Caco-2 (cell line): Measurements from ENCODE around the gene PPP1R2. TPM values are rescaled to one million over a fixed set of nuclear protein-coding genes. Genes with fewer than 3 reads are reported as not detected.

Experiments
- BruUV-seq: library from RNA; stranded (reverse); fragments of 400-500 nt; replicated peaks from 2 replicates; lab custom pipeline; 2021; lab: Mats Ljungman, UMichigan
- CTCF ChIA-PET: fragments of 300-600 bp; sonication (Branson Sonifier 250); formaldehyde crosslinking; loops from one replicate; lab custom pipeline; 2022; ENCODE audit warnings: antibody characterized with exemption; lab: Charles Lee
- POLR2A ChIA-PET: fragments of 300-600 bp; sonication (Branson Sonifier 250); formaldehyde crosslinking; loops from one replicate; lab custom pipeline; 2022; ENCODE audit warnings: antibody characterized with exemption; lab: Charles Lee
- DNase-seq, 2 experiments: peaks; one replicate each; pipeline versions ENCODE4 v3.0.0 to v3.0.0-alpha.2; 2020 to 2022
- H3K27me3 ChIP-seq: replicated peaks from 2 replicates; pipeline ENCODE4 v1.6.0; 2011; ENCODE audit warnings: low read length; ENCODE audit not compliant: control insufficient read depth, insufficient read depth
- H3K36me3 ChIP-seq: 2 replicates; pipeline ENCODE4 v1.5.1; 2011; ENCODE audit warnings: low read length; ENCODE audit not compliant: control insufficient read depth, insufficient read depth
- H3K4me1 ChIP-seq: fragments of 250-450 bp; sonication (Bioruptor Pico); 2 replicates; pipeline ENCODE4 v1.5.1; 2020; ENCODE audit warnings: mild to moderate bottlenecking
- H3K4me3 ChIP-seq: 2 replicates; pipeline ENCODE4 v1.5.1; 2011; ENCODE audit warnings: low read depth, mild to moderate bottlenecking, control low read depth, low read length
- H3K9me3 ChIP-seq: fragments of 250-450 bp; sonication (Bioruptor Pico); 2 replicates; pipeline ENCODE4 v1.5.1; 2020; ENCODE audit warnings: mild to moderate bottlenecking, moderate library complexity
- H3K27ac Mint-ChIP-seq: one replicate; pipeline ENCODE4 v1.8.0; 2022; ENCODE audit warnings: mixed read lengths; ENCODE audit not compliant: unreplicated experiment
- H3K27me3 Mint-ChIP-seq: one replicate; pipeline ENCODE4 v1.8.0; 2022; ENCODE audit warnings: mixed read lengths; ENCODE audit not compliant: insufficient read depth, unreplicated experiment
- H3K36me3 Mint-ChIP-seq: one replicate; pipeline ENCODE4 v1.8.0; 2022; ENCODE audit warnings: mild to moderate bottlenecking, mixed read lengths; ENCODE audit not compliant: insufficient read depth, unreplicated experiment
- H3K4me1 Mint-ChIP-seq: one replicate; pipeline ENCODE4 v1.8.0; 2022; ENCODE audit warnings: low read depth, mixed read lengths; ENCODE audit not compliant: unreplicated experiment
- H3K4me3 Mint-ChIP-seq: one replicate; pipeline ENCODE4 v1.8.0; 2022; ENCODE audit warnings: mild to moderate bottlenecking, moderate library complexity, mixed read lengths; ENCODE audit not compliant: unreplicated experiment
- H3K9me3 Mint-ChIP-seq: one replicate; pipeline ENCODE4 v1.8.0; 2022; ENCODE audit warnings: mixed read lengths; ENCODE audit not compliant: unreplicated experiment
- intact Hi-C: fragments of 100-400 bp; cut with micrococcal nuclease; formaldehyde crosslinking; loops from one replicate; pipeline ENCODE4 v1.10.0; 2022; ENCODE audit not compliant: unreplicated experiment
- total RNA-seq: library from RNA; stranded (reverse); gene quantifications from 2 replicates; pipeline ENCODE4 v1.2.3, GENCODE V29; 2022
- TF ChIP-seq, protein P1 (sequence below), 2 experiments: fragments of 200-600 bp in 1 of 2; IDR thresholded peaks; 1 replicate in 1 of 2; 2 replicates in 1 of 2; pipeline versions ENCODE4 v1.5.1 to v1.8.0; 2011 to 2022; ENCODE audit warnings: antibody characterized with exemption in 1 of 2, control low read depth in 1 of 2, inconsistent platforms in 1 of 2, low read depth in 1 of 2, low read length in 1 of 2, mild to moderate bottlenecking in 1 of 2, moderate library complexity in 1 of 2; ENCODE audit not compliant: insufficient read depth in 1 of 2, severe bottlenecking in 1 of 2, unreplicated experiment in 1 of 2

The PPP1R2 gene
- total RNA-seq, 1 experiment from 2014 or later: 150 TPM

DNA sequence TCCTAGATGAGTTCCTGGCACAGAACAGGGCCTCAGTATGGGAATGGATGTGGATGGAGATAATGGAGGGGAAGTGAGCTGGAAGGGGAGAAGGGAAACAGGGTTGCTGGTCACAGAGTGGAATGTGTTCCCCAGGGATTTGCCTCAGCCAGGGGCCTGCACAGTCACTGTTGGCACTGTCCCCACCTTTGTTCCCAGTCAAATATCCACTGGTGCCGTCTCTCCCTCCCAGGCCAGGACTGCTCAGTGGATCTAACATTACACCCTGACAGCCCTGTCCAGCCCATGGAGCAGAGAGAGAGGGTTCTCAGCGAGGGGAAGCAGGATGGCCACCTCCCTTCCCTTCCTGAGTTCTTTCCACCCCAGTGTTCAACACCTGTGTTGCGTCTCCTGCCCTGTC, 1.5 kb upstream of the PPP1R2 start:
- POLR2A ChIA-PET: no interaction called here
- Histone ChIP-seq H3K36me3 (no peaks in the 10 kb centered on the region), H3K27me3 (no peaks in the 10 kb centered on the region), H3K9me3 (no peaks in the 10 kb centered on the region), H3K4me3 (no peak overlapping the region), H3K4me1 (peaks cover 53% of the 10 kb centered on the region)
- DNase-seq: no peak
- H3K9me3 Mint-ChIP-seq: no peaks in the 10 kb centered on the region
- intact Hi-C loops: no loop called here
- peaks cover 18% of the 10 kb centered on the region for H3K36me3 Mint-ChIP-seq
- BruUV-seq: no TSS peak
- CTCF ChIA-PET: interaction anchor here (0.6 kb wide), 1 partner anchor 677 kb away, joined by 7 read pairs; no protein-coding TSS in a partner anchor
- H3K27ac Mint-ChIP-seq: peak overlapping the region; percentile 90
- no peaks in the 10 kb centered on the region for H3K27me3 Mint-ChIP-seq
- TF ChIP-seq, protein P1, sequence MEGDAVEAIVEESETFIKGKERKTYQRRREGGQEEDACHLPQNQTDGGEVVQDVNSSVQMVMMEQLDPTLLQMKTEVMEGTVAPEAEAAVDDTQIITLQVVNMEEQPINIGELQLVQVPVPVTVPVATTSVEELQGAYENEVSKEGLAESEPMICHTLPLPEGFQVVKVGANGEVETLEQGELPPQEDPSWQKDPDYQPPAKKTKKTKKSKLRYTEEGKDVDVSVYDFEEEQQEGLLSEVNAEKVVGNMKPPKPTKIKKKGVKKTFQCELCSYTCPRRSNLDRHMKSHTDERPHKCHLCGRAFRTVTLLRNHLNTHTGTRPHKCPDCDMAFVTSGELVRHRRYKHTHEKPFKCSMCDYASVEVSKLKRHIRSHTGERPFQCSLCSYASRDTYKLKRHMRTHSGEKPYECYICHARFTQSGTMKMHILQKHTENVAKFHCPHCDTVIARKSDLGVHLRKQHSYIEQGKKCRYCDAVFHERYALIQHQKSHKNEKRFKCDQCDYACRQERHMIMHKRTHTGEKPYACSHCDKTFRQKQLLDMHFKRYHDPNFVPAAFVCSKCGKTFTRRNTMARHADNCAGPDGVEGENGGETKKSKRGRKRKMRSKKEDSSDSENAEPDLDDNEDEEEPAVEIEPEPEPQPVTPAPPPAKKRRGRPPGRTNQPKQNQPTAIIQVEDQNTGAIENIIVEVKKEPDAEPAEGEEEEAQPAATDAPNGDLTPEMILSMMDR (IDR thresholded peaks at IDR 0.05; ENCODE audit: insufficient read depth in 1 of 2, low read depth in 1 of 2, low read length in 1 of 2, severe bottlenecking in 1 of 2, unreplicated experiment in 1 of 2): no peak
- H3K4me3 Mint-ChIP-seq: peak overlapping the region; percentile 67
- peaks cover 41% of the 10 kb centered on the region for H3K4me1 Mint-ChIP-seq

DNA sequence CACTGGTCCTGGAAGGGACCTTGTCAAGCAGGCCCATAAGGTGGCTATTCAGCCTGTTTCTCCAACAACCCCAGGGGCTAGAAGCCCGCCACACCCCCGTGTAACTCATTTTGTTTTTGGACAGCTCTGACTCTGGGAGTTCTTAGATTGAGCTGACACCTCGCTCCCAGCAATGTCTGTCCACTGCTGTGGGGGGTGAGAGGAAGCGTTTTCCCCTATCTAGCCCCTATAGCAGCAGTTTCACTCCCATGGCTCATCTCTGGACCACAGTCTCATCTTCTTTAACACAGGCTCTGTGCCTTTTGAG, 1.1 kb upstream of the PPP1R2 start:
- ChIA-PET POLR2A (no interaction called here), CTCF (no interaction called here)
- Mint-ChIP-seq H3K9me3 (no peaks in the 10 kb centered on the region), H3K36me3 (peaks cover 22% of the 10 kb centered on the region), H3K4me3 (peak overlapping the region; percentile 67), H3K27me3 (no peaks in the 10 kb centered on the region), H3K4me1 (peaks cover 41% of the 10 kb centered on the region), H3K27ac (peak overlapping the region; percentile 90)
- TF ChIP-seq, protein P1 (IDR thresholded peaks at IDR 0.05; ENCODE audit: insufficient read depth in 1 of 2, low read depth in 1 of 2, low read length in 1 of 2, severe bottlenecking in 1 of 2, unreplicated experiment in 1 of 2): no peak
- Histone ChIP-seq H3K9me3 (no peaks in the 10 kb centered on the region), H3K36me3 (no peaks in the 10 kb centered on the region), H3K4me3 (no peak overlapping the region; the same call in 1 of the 2 replicates), H3K27me3 (no peaks in the 10 kb centered on the region), H3K4me1 (peaks cover 50% of the 10 kb centered on the region)
- intact Hi-C loops: no loop called here
- no TSS peak for BruUV-seq
- DNase-seq: no peak

DNA sequence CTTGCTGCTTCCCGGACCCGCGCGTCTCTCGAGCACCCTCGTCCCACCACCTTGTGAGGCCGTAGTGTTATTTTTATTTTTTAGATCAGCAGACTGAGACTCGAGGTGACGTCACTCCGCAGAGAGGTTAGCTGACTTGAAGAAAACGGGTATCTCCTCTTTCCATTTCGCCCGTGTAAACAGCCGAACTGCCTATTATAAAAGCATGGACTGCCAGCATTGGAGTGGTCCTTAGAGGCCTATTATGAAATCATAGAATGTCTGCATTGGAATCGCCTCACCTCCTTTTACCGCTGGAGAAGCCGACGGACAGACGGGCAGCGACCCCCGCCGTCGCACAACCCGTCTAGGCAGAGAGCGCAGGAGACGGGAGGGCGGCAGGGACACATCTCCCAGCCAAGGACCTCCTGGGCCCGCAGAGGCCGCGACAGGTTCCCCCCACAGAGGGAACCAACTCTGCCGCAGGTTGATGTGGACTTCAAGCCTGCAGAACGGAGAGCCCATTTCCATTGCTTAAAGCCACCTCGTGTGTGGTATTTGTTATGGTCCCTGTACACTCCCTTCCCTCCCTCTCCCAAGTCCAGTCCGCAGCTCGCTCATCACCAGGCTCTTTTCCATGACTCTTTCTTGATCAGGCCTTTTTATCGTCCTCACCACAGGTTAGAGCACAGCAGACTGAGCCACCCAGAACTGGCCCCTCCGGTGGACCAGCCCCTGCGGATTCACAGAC, 540 bp upstream of the PPP1R2 start:
- Mint-ChIP-seq H3K4me3 (peak overlapping the region; percentile 67), H3K4me1 (peaks cover 38% of the 10 kb centered on the region), H3K27ac (peak overlapping the region; percentile 90), H3K36me3 (peaks cover 23% of the 10 kb centered on the region), H3K27me3 (no peaks in the 10 kb centered on the region), H3K9me3 (no peaks in the 10 kb centered on the region)
- ChIA-PET POLR2A (interaction anchor here (0.6 to 1.9 kb wide), 6 partner anchors 9 to 1301 kb away, joined by 3 to 6 read pairs (median 4); partner anchors contain the start of gene APOD), CTCF (interaction anchor here (1.0 to 2.5 kb wide), 3 partner anchors 21 to 273 kb away, joined by 3 to 13 read pairs (median 3); partner anchors contain the start of gene XXYLT1)
- TF ChIP-seq, protein P1 (IDR thresholded peaks at IDR 0.05; ENCODE audit: insufficient read depth in 1 of 2, low read depth in 1 of 2, low read length in 1 of 2, severe bottlenecking in 1 of 2, unreplicated experiment in 1 of 2): no peak
- TSS peak; percentile 59 for BruUV-seq
- Histone ChIP-seq H3K4me1 (peaks cover 50% of the 10 kb centered on the region), H3K27me3 (no peaks in the 10 kb centered on the region), H3K36me3 (no peaks in the 10 kb centered on the region), H3K4me3 (peak overlapping the region; percentile 79), H3K9me3 (no peaks in the 10 kb centered on the region)
- peak in 1 of 2 experiments; percentile 36 for DNase-seq
- intact Hi-C loops: no loop called here
